Measurements from ENCODE around the gene VCX3A.
"Not testable (repeated sequence)": the region's sequence is repeated elsewhere in the genome, so short reads cannot be mapped to it uniquely, and the experiment has no call there.

The VCX3A gene

GRCh38 chrX:6535018-6535417 lies at the start of gene VCX3A:
VCX3A (minus strand) TSS chrX:6535118; CDS start chrX:6534497, 621 bp downstream.
- not testable (repeated sequence) for H3K9ac ChIP-seq (ENCODE audit: low read length); H3K9me3 ChIP-seq (ENCODE audit: insufficient read depth, low read length); H3K4me1 ChIP-seq (ENCODE audit: low read length); H3K79me2 ChIP-seq (ENCODE audit: low read length); H3K36me3 ChIP-seq (replicated peaks; ENCODE audit: low read depth, low read length); H4K20me1 ChIP-seq (ENCODE audit: insufficient read depth, low read length); H3K27me3 ChIP-seq (ENCODE audit: low read depth, low read length); H2AFZ ChIP-seq (ENCODE audit: low read depth, low read length); H3K27ac ChIP-seq (ENCODE audit: low read length); H3K4me3 ChIP-seq (ENCODE audit: low read length); H3K4me2 ChIP-seq (ENCODE audit: low read length)

- Histone ChIP-seq H3K9me3 (ENCODE audit: insufficient read depth, low read length) (no peaks in the 10 kb centered on the region), H4K20me1 (ENCODE audit: insufficient read depth, low read length) (no peaks in the 10 kb centered on the region), H3K4me1 (ENCODE audit: low read length) (no peaks in the 10 kb centered on the region), H2AFZ (ENCODE audit: low read depth, low read length) (no peak overlapping the region), H3K4me3 (ENCODE audit: low read length) (no peak overlapping the region), H3K9ac (ENCODE audit: low read length) (no peak overlapping the region), H3K27ac (ENCODE audit: low read length) (no peak overlapping the region), H3K79me2 (ENCODE audit: low read length) (no peaks in the 10 kb centered on the region), H3K4me2 (ENCODE audit: low read length) (no peak overlapping the region), H3K36me3 (replicated peaks; ENCODE audit: low read depth, low read length) (no peaks in the 10 kb centered on the region), H3K27me3 (ENCODE audit: low read depth, low read length) (no peaks in the 10 kb centered on the region)
- TF ChIP-seq EZH2phosphoT487 (IDR thresholded peaks at IDR 0.05; ENCODE audit: low read depth), result no peak
- no peak for TF ChIP-seq CTCF (IDR thresholded peaks at IDR 0.05; ENCODE audit: low read depth, low read length)
Observed at GRCh38 chrX:6574762-6575161, 39.8 kb upstream of the VCX3A start.

- no peak overlapping the region for H3K4me3 ChIP-seq (ENCODE audit: low read length)
- TF ChIP-seq EZH2phosphoT487 (IDR thresholded peaks at IDR 0.05; ENCODE audit: low read depth) (no peak), CTCF (IDR thresholded peaks at IDR 0.05; ENCODE audit: low read depth, low read length) (no peak)
- no peak overlapping the region for H3K27ac ChIP-seq (ENCODE audit: low read length)
- H3K36me3 ChIP-seq (replicated peaks; ENCODE audit: low read depth, low read length), result no peaks in the 10 kb centered on the region
- no peaks in the 10 kb centered on the region for H3K79me2 ChIP-seq (ENCODE audit: low read length)
- no peak overlapping the region for H3K9ac ChIP-seq (ENCODE audit: low read length)
- H3K4me1 ChIP-seq (ENCODE audit: low read length), result no peaks in the 10 kb centered on the region
- no peaks in the 10 kb centered on the region for H3K9me3 ChIP-seq (ENCODE audit: insufficient read depth, low read length)
- H4K20me1 ChIP-seq (ENCODE audit: insufficient read depth, low read length), result no peaks in the 10 kb centered on the region
- no peaks in the 10 kb centered on the region for H3K27me3 ChIP-seq (ENCODE audit: low read depth, low read length)
- no peak overlapping the region for H2AFZ ChIP-seq (ENCODE audit: low read depth, low read length)
- H3K4me2 ChIP-seq (ENCODE audit: low read length), result no peak overlapping the region
Observed at GRCh38 chrX:6568031-6568430, 33.1 kb upstream of the VCX3A start.

- H3K9me3 ChIP-seq (ENCODE audit: insufficient read depth, low read length), result no peaks in the 10 kb centered on the region
- H3K4me3 ChIP-seq (ENCODE audit: low read length), result no peak overlapping the region
- H3K27ac ChIP-seq (ENCODE audit: low read length), result no peak overlapping the region
- H4K20me1 ChIP-seq (ENCODE audit: insufficient read depth, low read length), result no peaks in the 10 kb centered on the region
- no peaks in the 10 kb centered on the region for H3K4me1 ChIP-seq (ENCODE audit: low read length)
- no peak overlapping the region for H3K9ac ChIP-seq (ENCODE audit: low read length)
- H3K36me3 ChIP-seq (replicated peaks; ENCODE audit: low read depth, low read length), result no peaks in the 10 kb centered on the region
- H3K79me2 ChIP-seq (ENCODE audit: low read length), result no peaks in the 10 kb centered on the region
- TF ChIP-seq CTCF (IDR thresholded peaks at IDR 0.05; ENCODE audit: low read depth, low read length), result no peak
- no peak for TF ChIP-seq EZH2phosphoT487 (IDR thresholded peaks at IDR 0.05; ENCODE audit: low read depth)
- no peak overlapping the region for H3K4me2 ChIP-seq (ENCODE audit: low read length)
- no peaks in the 10 kb centered on the region for H3K27me3 ChIP-seq (ENCODE audit: low read depth, low read length)
- H2AFZ ChIP-seq (ENCODE audit: low read depth, low read length), result no peak overlapping the region
Observed at GRCh38 chrX:6558979-6559378, 24.1 kb upstream of the VCX3A start.

- Histone ChIP-seq H3K9ac (ENCODE audit: low read length) (no peak overlapping the region), H3K27me3 (ENCODE audit: low read depth, low read length) (no peaks in the 10 kb centered on the region), H3K4me1 (ENCODE audit: low read length) (no peaks in the 10 kb centered on the region), H4K20me1 (ENCODE audit: insufficient read depth, low read length) (no peaks in the 10 kb centered on the region), H3K4me2 (ENCODE audit: low read length) (no peak overlapping the region), H3K9me3 (ENCODE audit: insufficient read depth, low read length) (no peaks in the 10 kb centered on the region), H2AFZ (ENCODE audit: low read depth, low read length) (no peak overlapping the region), H3K79me2 (ENCODE audit: low read length) (no peaks in the 10 kb centered on the region), H3K27ac (ENCODE audit: low read length) (no peak overlapping the region), H3K4me3 (ENCODE audit: low read length) (no peak overlapping the region), H3K36me3 (replicated peaks; ENCODE audit: low read depth, low read length) (no peaks in the 10 kb centered on the region)
- TF ChIP-seq CTCF (IDR thresholded peaks at IDR 0.05; ENCODE audit: low read depth, low read length), result no peak
- TF ChIP-seq EZH2phosphoT487 (IDR thresholded peaks at IDR 0.05; ENCODE audit: low read depth), result no peak
Observed at GRCh38 chrX:6557690-6558089, 22.8 kb upstream of the VCX3A start.
